Stomach (tissue), 9 donors: Measurements from ENCODE around the gene PTPRD. TPM values are rescaled to one million over a fixed set of nuclear protein-coding genes. Genes with fewer than 3 reads are reported as not detected.

ENCODE experiments used
- DNase-seq, 2 donors: peaks; one replicate each; pipeline versions ENCODE4 v3.0.0 to v3.0.0-alpha.2; 2013 to 2019
- H3K27ac ChIP-seq, 5 donors: fragments of 200-600 bp in 4 of 5; sonication (generic) in 4 of 5; one replicate each; pipeline ENCODE4 v1.5.1; 2013 to 2019; ENCODE audit warnings: mild to moderate bottlenecking in 1 of 5, moderate library complexity in 1 of 5
- H3K27me3 ChIP-seq, 3 donors: fragments of 200-600 bp; sonication (generic); one replicate each; pipeline ENCODE4 v1.5.1; 2017 to 2019; ENCODE audit warnings: mixed run types in 1 of 3
- H3K36me3 ChIP-seq, 4 donors: fragments of 200-600 bp; sonication (generic); 1 replicate in 3 of 4; 2 replicates in 1 of 4; pipeline ENCODE4 v1.5.1; 2016 to 2019
- H3K4me1 ChIP-seq, 4 donors: fragments of 200-600 bp; sonication (generic); one replicate each; pipeline ENCODE4 v1.5.1; 2016 to 2019
- H3K4me3 ChIP-seq, 4 donors: fragments of 200-600 bp; sonication (generic) in 3 of 4; one replicate each; pipeline ENCODE4 v1.5.1; 2016 to 2019; ENCODE audit warnings: mild to moderate bottlenecking in 1 of 4
- H3K9me3 ChIP-seq, 4 donors: fragments of 200-600 bp; sonication (generic); one replicate each; pipeline ENCODE4 v1.5.1; 2016 to 2019
- EP300 ChIP-seq: sonication (generic); formaldehyde crosslinking; IDR thresholded peaks from one replicate; pipeline ENCODE4 v1.6.1; 2017; ENCODE audit warnings: antibody characterized with exemption
- POLR2A ChIP-seq, 4 donors: fragments of 450-650 bp; IDR thresholded peaks; one replicate each; pipeline ENCODE4 v1.6.1; 2016; ENCODE audit warnings: antibody characterized with exemption in 4 of 4, control low read depth in 2 of 4, mild to moderate bottlenecking in 1 of 4, moderate library complexity in 1 of 4
- POLR2AphosphoS5 ChIP-seq, 3 donors: sonication (generic); formaldehyde crosslinking; IDR thresholded peaks; one replicate each; pipeline ENCODE4 v1.6.1; 2016; ENCODE audit warnings: antibody characterized with exemption in 3 of 3
- WGBS, 5 donors: extraction: QIAGEN DNeasy Blood & Tissue Kit in 3 of 5; methylation state at CpG; one replicate each; pipeline versions ENCODE4 v1.1.5 to v1.1.7; 2013 to 2018; 5-methylcytosine and 5-hydroxymethylcytosine counted together
- intact Hi-C: fragments of 100-400 bp; cut with DNase I; formaldehyde crosslinking; loops from one replicate; pipeline ENCODE4 v1.15.1; 2023; ENCODE audit warnings: low total_unique reads
- polyA plus RNA-seq, 3 donors: library from polyadenylated mRNA; stranded (reverse); fragments of 200-250 nt; gene quantifications; one replicate each; pipeline ENCODE4 v1.2.3, GENCODE V29; 2013
- total RNA-seq, 5 donors: library from RNA; depleted of rRNA; stranded (reverse); fragments of >200 nt; gene quantifications; one replicate each; pipeline versions ENCODE4 v1.1.0 to v1.2.3, GENCODE V29; 2014 to 2016
- TF ChIP-seq, protein P1 (sequence below), 7 experiments: fragments of 450-650 bp in 4 of 7; fragments of 200-600 bp in 3 of 7; sonication (generic) in 3 of 7; IDR thresholded peaks; one replicate each; pipeline ENCODE4 v1.5.1; 2016 to 2019; ENCODE audit warnings: antibody characterized with exemption in 7 of 7, control low read depth in 2 of 7, mild to moderate bottlenecking in 1 of 7
- donor health status: healthy with polysubstance abuse.
- donor health status: Bipolar disorder and iron deficiency.
- donor health status: healthy.

PTPRD gene
- total and polyA plus RNA-seq, 8 donors: 0.12 to 53.1 (median 1.2) TPM

DNA sequence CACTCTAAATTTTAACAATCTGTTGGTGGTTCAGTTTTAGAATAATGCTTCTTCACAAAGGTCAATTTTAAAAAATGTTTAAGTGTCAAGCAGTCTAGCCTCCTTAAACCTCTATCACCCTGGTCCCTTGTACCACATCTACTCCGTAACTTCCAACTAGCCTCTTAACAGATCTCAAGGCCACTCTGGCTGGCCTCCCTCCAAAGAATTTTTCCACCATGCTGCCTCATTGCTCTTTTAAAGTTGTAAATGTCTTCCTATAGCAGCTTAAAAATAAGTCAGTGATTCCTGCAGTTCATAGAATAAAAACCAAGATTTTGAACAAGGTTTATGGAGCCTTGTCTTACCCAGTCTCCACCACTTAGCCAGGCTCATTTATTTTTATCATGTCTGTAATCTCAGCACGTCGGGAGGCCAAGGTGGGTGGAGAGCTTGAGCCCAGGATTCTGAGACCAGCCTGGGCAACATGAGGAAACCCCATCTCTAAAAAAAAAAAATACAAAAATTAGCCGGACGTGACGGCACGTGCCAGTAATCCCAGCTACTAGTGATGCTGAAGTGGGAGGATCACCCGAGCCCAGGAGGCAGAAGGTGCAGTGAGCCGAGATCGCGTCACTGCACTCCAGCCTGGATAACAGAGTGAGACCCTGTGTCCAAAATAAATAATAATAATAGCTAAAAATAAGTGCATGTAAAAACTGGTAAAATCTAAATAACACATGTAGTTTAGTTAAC, 1888.4 kb downstream of the PTPRD start:
- Histone ChIP-seq H3K4me1 (no peaks in the 10 kb centered on the region), H3K9me3 (no peaks in the 10 kb centered on the region), H3K4me3 (no peak overlapping the region), H3K36me3 (no peaks in the 10 kb centered on the region), H3K27ac (no peak overlapping the region), H3K27me3 (no peaks in the 10 kb centered on the region)
- no peak for DNase-seq
- TF ChIP-seq POLR2AphosphoS5 (IDR thresholded peaks at IDR 0.05): no peak
- TF ChIP-seq POLR2A (IDR thresholded peaks at IDR 0.05): no peak
- intact Hi-C loops: no loop called here
- 81 to 87% (median 83%) methylated on average over 11 of the region's 11 CpGs for WGBS, 5 donors

DNA sequence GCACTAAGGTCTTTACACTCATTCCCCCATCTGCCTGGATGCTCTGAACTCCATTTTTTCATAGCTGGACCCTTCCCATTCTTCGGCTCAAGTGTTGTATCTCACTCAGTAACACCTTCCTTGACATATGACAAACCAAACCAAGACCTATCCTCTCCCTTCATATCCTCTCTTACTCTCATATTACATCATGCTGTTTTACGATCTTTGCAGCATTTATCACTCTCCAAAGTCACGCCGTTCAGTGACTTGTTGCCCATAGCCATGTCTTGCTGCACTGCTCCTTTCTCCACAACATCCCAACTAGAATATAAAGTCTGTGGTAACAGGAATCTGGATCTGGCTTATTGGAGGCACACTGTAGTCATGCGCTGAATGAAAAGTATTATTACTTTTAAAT, 1889.6 kb downstream of the PTPRD start:
- Histone ChIP-seq H3K27me3 (no peaks in the 10 kb centered on the region), H3K4me3 (no peak overlapping the region), H3K36me3 (no peaks in the 10 kb centered on the region), H3K4me1 (peaks cover 0 to under 1% (median 0%) of the 10 kb centered on the region in 4 donors), H3K9me3 (no peaks in the 10 kb centered on the region), H3K27ac (no peak overlapping the region)
- intact Hi-C loops: no loop called here
- TF ChIP-seq, protein P1, sequence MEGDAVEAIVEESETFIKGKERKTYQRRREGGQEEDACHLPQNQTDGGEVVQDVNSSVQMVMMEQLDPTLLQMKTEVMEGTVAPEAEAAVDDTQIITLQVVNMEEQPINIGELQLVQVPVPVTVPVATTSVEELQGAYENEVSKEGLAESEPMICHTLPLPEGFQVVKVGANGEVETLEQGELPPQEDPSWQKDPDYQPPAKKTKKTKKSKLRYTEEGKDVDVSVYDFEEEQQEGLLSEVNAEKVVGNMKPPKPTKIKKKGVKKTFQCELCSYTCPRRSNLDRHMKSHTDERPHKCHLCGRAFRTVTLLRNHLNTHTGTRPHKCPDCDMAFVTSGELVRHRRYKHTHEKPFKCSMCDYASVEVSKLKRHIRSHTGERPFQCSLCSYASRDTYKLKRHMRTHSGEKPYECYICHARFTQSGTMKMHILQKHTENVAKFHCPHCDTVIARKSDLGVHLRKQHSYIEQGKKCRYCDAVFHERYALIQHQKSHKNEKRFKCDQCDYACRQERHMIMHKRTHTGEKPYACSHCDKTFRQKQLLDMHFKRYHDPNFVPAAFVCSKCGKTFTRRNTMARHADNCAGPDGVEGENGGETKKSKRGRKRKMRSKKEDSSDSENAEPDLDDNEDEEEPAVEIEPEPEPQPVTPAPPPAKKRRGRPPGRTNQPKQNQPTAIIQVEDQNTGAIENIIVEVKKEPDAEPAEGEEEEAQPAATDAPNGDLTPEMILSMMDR (IDR thresholded peaks at IDR 0.05): no peak
- no peak for TF ChIP-seq POLR2AphosphoS5 (IDR thresholded peaks at IDR 0.05)
- TF ChIP-seq EP300: no peak
- no peak for TF ChIP-seq POLR2A (IDR thresholded peaks at IDR 0.05)
- 91 to 94% (median 92%) methylated on average over 5 of the region's 5 CpGs for WGBS, 5 donors
- DNase-seq: no peak

DNA sequence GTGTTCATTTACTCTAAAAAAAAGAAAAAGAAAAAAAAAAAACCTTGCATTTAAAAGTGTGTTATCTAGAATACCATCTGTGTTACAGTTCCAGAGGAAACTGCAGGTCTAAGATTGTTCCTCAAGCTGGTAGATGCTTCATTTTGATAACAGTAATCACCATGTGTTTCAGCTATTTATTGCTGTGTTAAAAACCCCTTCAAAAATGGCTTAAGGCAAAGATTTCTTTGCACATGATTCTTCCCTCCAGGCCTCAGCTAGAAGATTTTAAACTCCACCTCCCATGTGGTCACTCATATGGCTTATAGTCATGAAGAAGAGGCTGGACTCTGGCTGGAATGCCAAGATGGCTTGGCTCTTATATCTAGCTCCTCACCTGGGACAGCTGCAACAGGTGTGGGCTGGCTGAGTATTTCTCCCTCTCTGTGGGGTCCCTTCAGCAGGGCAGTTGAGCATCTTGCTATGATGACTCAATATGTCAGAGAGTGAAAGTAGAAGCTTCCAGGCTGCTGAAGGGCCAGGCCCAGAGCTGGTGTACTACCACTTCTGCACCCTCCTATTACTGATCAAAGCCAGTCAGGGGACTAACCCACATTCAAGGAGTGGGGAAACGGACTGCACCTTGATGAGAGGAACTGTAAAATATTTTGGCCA, 1892.8 kb downstream of the PTPRD start:
- no peaks in the 10 kb centered on the region for H3K36me3 ChIP-seq
- DNase-seq: no peak
- no peaks in the 10 kb centered on the region for H3K27me3 ChIP-seq
- H3K4me3 ChIP-seq: no peak overlapping the region
- WGBS, 5 donors: 60 to 83% (median 72%) methylated on average over 1 of the region's 1 CpG
- H3K9me3 ChIP-seq: no peaks in the 10 kb centered on the region
- intact Hi-C loops: no loop called here
- peaks cover 0 to 5% (median 0%) of the 10 kb centered on the region in 4 donors for H3K4me1 ChIP-seq
- TF ChIP-seq POLR2A (IDR thresholded peaks at IDR 0.05): no peak
- TF ChIP-seq, protein P1 (IDR thresholded peaks at IDR 0.05): no peak
- no peak for TF ChIP-seq POLR2AphosphoS5 (IDR thresholded peaks at IDR 0.05)
- no peak for TF ChIP-seq EP300
- H3K27ac ChIP-seq: no peak overlapping the region

DNA sequence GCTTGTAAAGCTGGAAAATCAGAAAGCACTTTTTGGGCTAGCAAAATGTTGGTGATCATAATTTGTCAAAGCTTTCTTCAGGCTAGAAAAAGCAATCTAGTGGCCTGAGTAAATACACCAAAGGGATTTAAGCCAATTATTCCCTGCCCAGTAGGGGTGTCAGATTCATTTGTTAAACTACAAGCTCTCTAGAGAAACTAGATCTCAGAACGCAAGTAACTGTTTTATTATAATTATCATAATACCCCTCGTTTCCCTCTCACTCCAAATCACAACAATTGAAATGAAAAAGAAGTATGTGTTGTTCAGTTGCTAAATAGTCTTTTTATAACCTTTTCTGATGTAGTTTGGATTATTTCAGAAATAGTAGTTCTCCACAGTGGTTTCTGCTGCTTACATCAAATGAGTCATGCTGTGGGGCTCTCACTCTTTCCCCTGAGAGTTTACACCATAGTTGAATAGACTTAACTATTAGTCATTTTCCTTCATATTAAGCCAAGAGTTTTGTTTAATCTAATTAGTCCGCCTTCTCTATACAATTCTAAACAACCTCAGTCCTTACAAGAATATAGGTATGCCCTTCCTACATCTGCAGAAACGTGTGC, 1894.6 kb downstream of the PTPRD start:
- 43 to 60% (median 53%) methylated on average over 4 of the region's 4 CpGs for WGBS, 5 donors
- Histone ChIP-seq H3K36me3 (no peaks in the 10 kb centered on the region), H3K4me1 (peaks cover 0 to 5% (median 0%) of the 10 kb centered on the region in 4 donors), H3K4me3 (no peak overlapping the region), H3K9me3 (no peaks in the 10 kb centered on the region), H3K27me3 (no peaks in the 10 kb centered on the region), H3K27ac (no peak overlapping the region)
- DNase-seq: no peak
- TF ChIP-seq POLR2AphosphoS5 (IDR thresholded peaks at IDR 0.05) (no peak), EP300 (no peak), POLR2A (IDR thresholded peaks at IDR 0.05) (no peak)
- TF ChIP-seq, protein P1 (IDR thresholded peaks at IDR 0.05): no peak
- intact Hi-C loops: no loop called here
